Fibroblast of villous mesenchyme (primary cell): ENCODE measurements around the gene ATOX1. TPM values are rescaled to one million over a fixed set of nuclear protein-coding genes. Genes with fewer than 3 reads are reported as not detected.

ENCODE experiments used
- DNase-seq: peaks from one replicate; pipeline ENCODE4 v3.0.0-alpha.2; 2010; ENCODE audit warnings: low read depth
- H3K4me3 ChIP-seq: 2 replicates; pipeline ENCODE4 v1.5.1; 2011; ENCODE audit warnings: low read depth, mild to moderate bottlenecking, low read length
- total RNA-seq: library from RNA; depleted of rRNA; stranded (reverse); fragments of >200 nt; gene quantifications from 2 replicates; pipeline ENCODE4 v1.2.3, GENCODE V29; 2012
- TF ChIP-seq, protein P1 (sequence below): IDR thresholded peaks from 2 replicates; pipeline ENCODE4 v1.5.1; 2012; ENCODE audit warnings: low read depth, mild to moderate bottlenecking, low read length; ENCODE audit not compliant: insufficient read depth

The ATOX1 gene
- total RNA-seq, 1 donor, result 44.9 TPM

DNA sequence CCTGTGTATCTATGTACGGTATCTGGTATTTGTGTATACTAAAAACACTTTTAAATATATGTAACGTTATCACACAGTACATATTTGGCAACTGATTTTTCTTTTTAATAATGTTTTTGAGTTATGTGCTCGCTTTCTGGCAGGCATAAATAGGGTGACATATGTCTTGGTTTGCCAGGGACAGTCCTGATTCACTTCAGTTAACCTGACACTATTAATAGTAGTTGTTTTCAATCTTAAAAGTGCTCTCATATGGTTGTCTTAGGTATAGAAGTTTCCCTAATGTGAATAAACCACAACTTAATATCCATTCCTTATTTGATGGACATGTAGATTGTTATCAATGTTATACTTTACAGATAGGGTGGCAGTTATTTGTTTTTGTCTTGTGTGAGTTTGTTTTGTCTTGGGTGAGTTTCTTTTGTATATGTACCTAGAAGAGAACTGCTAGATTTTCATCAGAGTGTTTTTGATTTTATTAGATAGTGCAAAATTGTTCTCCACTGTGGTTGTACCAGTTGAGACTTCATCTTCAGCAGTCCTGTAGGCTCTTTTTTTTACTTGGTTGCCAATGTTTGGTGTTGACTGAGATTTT, 21.2 kb upstream of the ATOX1 start:
- DNase-seq, result no peak
- TF ChIP-seq, protein P1, sequence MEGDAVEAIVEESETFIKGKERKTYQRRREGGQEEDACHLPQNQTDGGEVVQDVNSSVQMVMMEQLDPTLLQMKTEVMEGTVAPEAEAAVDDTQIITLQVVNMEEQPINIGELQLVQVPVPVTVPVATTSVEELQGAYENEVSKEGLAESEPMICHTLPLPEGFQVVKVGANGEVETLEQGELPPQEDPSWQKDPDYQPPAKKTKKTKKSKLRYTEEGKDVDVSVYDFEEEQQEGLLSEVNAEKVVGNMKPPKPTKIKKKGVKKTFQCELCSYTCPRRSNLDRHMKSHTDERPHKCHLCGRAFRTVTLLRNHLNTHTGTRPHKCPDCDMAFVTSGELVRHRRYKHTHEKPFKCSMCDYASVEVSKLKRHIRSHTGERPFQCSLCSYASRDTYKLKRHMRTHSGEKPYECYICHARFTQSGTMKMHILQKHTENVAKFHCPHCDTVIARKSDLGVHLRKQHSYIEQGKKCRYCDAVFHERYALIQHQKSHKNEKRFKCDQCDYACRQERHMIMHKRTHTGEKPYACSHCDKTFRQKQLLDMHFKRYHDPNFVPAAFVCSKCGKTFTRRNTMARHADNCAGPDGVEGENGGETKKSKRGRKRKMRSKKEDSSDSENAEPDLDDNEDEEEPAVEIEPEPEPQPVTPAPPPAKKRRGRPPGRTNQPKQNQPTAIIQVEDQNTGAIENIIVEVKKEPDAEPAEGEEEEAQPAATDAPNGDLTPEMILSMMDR, result no peak
- no peak overlapping the region for H3K4me3 ChIP-seq

DNA sequence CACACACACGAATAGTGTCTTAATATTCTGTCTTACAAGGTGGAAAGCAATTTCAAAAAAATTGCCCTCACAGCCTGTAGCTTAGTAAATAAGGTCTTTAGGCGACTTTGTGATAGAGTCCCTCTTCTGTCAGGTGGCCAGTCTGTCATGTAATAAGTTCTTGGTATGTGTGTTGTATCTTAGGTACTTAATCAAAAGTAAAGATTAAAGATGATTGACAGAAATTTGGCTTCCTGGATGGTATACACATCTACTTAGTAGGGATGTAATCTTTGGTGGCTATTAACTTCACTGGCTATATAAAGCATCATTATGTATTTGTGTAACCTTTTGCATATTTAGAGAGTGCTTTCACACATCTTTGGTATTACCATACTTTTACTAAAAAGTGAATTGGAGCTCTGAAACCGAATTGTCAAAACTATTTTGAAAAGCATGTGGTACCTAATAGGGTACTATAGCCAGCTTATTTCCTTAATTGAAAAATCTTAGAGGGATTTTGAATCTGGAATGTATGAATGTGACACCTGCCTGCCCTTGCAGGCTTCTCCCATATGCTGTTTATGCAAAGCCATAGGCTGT, 16.7 kb upstream of the ATOX1 start:
- no peak for DNase-seq
- TF ChIP-seq, protein P1, result no peak
- H3K4me3 ChIP-seq, result peak overlapping the region; percentile 9

DNA sequence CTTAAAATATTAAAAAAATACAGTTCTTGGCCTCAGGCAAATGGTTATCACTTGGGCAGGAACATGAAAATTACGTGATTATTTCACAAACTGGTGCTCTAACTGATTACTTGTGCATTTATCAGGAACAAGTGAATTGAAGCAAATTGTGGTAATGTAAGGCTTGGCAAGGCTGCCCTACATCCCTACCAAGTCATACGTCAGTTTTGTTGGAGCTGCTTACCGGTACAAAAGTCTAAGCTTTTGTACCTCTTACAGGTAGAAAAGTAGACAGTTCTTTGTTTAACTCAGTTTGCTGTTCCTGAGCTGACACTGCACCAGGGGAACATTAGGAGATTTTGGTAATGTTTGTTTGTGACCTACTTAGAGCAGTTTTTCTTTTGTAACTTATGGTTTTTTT, 15.5 kb upstream of the ATOX1 start:
- DNase-seq, result peak; percentile 8
- TF ChIP-seq, protein P1, result no peak
- H3K4me3 ChIP-seq, result peak overlapping the region; percentile 84

DNA sequence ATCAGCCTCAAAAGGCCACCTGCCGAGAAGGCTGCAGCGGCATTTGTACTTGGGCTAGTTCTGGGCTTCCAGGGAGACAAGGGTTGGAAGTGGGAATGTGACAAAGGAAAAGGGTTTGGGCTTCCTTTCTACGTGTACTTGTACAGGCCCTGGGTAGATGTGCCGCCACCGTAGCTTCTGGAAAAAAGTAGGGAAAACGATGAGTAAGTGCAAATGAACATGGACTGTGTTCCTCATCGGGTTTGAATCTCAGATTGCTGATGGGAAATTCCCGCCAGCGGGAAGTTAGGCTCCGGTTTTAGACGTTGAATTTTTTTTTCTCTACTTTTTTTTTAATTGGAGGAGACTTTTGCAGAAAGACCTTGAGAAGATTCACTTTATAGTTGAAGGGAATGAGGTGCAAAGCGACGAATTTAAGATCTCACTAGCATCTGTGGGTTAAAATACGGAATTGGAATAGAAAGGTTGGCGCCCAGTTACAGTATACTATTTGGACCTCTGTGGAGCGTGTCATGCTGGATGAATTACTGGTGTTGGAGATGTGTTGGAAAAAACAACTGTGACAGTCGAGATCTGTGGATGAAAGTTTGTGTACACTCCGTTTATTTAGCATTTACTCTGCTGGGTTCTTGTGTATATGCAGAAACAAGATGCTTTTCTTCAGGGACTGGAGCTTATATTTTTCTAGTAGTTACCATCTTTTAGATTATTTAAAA, 14.6 kb upstream of the ATOX1 start:
- TF ChIP-seq, protein P1, result no peak
- peak overlapping the region; percentile 84 for H3K4me3 ChIP-seq
- DNase-seq, result peak; percentile 41

DNA sequence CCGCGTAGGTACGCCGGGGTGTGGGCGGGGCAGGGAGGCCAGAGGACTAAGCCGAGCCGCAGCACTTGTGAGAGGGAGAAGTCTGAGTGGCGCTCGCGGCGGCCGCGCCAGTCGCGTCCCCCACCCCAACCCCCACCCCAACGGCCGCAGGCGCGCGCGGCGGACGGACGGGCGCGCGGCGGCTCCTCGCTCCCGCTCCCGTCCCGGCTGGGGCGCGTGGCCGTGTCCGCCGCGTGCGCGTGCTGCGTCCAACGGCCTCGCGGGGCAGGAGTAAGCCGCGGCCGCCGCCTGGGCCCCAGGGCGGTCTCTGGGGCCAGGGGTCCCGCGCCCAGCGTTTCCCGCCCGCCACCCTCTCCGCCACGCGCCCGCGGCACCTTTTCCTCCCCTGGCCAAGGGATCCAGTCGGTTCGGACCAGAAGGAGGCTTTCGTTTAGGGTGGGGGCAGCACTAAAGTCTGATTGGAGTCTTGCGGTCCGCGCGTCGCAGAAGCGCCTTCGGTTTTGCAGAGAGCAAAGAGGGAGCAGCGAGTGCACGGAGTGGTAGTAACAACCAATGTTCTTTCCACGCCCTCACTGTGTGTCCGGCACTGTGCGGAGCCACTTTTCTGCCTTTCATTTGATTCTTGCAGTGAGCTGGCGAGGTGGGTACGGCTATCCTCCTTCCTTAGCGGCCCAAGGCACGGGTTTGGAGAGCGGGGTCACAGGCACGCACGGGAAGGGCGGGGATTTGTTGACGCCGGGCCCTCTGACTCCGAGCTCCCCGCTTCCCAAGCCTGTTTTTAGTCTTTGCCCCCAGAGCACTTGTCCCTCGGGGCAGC, 13.8 kb upstream of the ATOX1 start:
- DNase-seq, result peak; percentile 45
- H3K4me3 ChIP-seq, result peak overlapping the region; percentile 84
- TF ChIP-seq, protein P1, result no peak

DNA sequence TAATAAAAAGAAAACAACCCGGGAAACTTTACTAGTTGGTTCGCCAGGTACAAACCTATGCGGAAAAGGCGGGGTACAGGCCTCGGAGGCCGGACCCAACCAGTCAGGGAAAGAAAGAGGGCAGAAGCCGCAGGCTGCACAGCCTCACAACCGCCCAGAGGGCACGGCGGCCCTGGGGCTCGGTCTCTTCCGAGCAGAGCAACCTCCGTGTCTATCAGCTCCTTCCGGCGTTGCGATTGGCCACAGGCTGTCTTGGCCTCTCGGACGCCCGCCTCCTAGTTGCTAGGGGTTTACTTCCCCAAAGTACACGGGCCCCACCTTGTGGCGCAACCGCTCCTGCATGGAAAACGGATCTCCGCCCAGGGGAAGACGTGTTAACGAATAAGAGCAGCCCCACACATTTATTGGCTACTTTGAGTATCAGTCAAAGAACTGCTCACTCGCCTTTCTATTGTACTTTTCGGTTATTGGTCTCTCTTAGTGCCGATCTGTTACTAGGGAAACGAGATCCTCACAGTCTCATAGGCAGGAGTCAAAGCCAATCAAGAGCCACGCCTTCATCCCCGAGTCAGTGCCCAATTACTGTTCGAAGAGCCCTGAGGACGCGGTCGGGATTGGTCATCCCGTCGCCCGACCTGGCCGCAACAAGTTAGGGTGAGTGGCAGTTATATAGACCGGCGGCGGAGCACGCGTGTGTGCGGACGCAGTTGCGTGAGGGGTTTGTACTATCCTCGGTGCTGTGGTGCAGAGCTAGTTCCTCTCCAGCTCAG, 13.0 kb upstream of the ATOX1 start, which contains the start of gene G3BP1:
Gene G3BP1, plus strand, starts transcription at position 696 of the 770 bp plus-strand sequence. CDS start 14,667 bp downstream, outside the sequence.
- TF ChIP-seq, protein P1, result peak; percentile 66
- peak; percentile 100 for DNase-seq

More for the DNA sequence above, 13.0 kb upstream of the ATOX1 start, which contains the start of gene G3BP1:
- H3K4me3 ChIP-seq, result peak within 1 kb of the TSS; percentile 84
